Prostate gland (tissue), 2 donors: ENCODE data around the gene RPRD1B. TPM values are rescaled to one million over a fixed set of nuclear protein-coding genes. Genes with fewer than 3 reads are reported as not detected.

ENCODE experiments used
- DNase-seq: peaks from one replicate; pipeline ENCODE4 v3.0.0-alpha.2; 2019; ENCODE audit warnings: low spot score
- H3K27ac ChIP-seq, 2 donors: fragments of 200-600 bp; sonication (generic); 2 replicates each; pipeline ENCODE4 v1.5.1; 2017 to 2019
- H3K27me3 ChIP-seq: fragments of 200-600 bp; sonication (generic); replicated peaks from 2 replicates; pipeline ENCODE4 v1.5.1; 2019; ENCODE audit not compliant: insufficient read depth
- H3K36me3 ChIP-seq, 2 donors: fragments of 200-600 bp; sonication (generic); 1 replicate in 1 of 2; 2 replicates in 1 of 2; pipeline versions ENCODE4 v1.5.1 to v1.8.1; 2017 to 2019
- H3K4me1 ChIP-seq: fragments of 200-600 bp; sonication (generic); replicated peaks from 2 replicates; pipeline ENCODE4 v1.5.1; 2019
- H3K4me3 ChIP-seq, 2 donors: fragments of 200-600 bp; sonication (generic); 2 replicates each; pipeline ENCODE4 v1.5.1; 2017 to 2019
- H3K9me3 ChIP-seq: fragments of 200-600 bp; sonication (generic); 2 replicates; pipeline ENCODE4 v1.5.1; 2017
- CTCF ChIP-seq, 4 experiments: fragments of 200-600 bp in 2 of 4; fragments of 450-650 bp in 2 of 4; sonication (generic) in 2 of 4; IDR thresholded peaks; 1 replicate in 3 of 4; 2 replicates in 1 of 4; pipeline ENCODE4 v1.5.1; 2016 to 2019; ENCODE audit warnings: antibody characterized with exemption in 4 of 4, mild to moderate bottlenecking in 2 of 4, moderate library complexity in 2 of 4
- POLR2A ChIP-seq: fragments of 450-650 bp; IDR thresholded peaks from one replicate; pipeline ENCODE4 v1.6.1; 2016; ENCODE audit warnings: antibody characterized with exemption, mild to moderate bottlenecking
- POLR2AphosphoS5 ChIP-seq: sonication (generic); formaldehyde crosslinking; IDR thresholded peaks from one replicate; pipeline ENCODE4 v1.6.1; 2017; ENCODE audit warnings: antibody characterized with exemption
- WGBS: methylation state at CpG from one replicate; pipeline ENCODE4 v1.1.5; 2018; 5-methylcytosine and 5-hydroxymethylcytosine counted together
- intact Hi-C: fragments of 100-400 bp; cut with DNase I; formaldehyde crosslinking; loops from one replicate; pipeline ENCODE4 v1.14.2; 2022
- total RNA-seq, 2 donors: library from RNA; depleted of rRNA; stranded (reverse); fragments of >200 nt; gene quantifications; one replicate each; pipeline ENCODE4 v1.1.0, GENCODE V29; 2016

RPRD1B gene
- total RNA-seq, 2 donors from 2014 or later: 21.9 to 27.5 TPM

- peaks cover 20% of the 10 kb centered on the region for H3K4me1 ChIP-seq
- H3K36me3 ChIP-seq: no peaks in the 10 kb centered on the region
- 7% methylated on average over 8 of the region's 8 CpGs for WGBS
- DNase-seq: peak; percentile 77
- H3K4me3 ChIP-seq: no peak overlapping the region
- intact Hi-C loops: loop anchor here (2.0 to 5.0 kb wide), 2 partner anchors 38 to 55 kb away; partner anchors contain the start of gene TGM2
- peak overlapping the region; percentile 38 to 69 for H3K27ac ChIP-seq
- TF ChIP-seq POLR2A (no peak), POLR2AphosphoS5 (peak; percentile 93), CTCF (IDR thresholded peaks at IDR 0.05) (peak in 1 of 4 experiments; percentile 13)
- no peaks in the 10 kb centered on the region for H3K9me3 ChIP-seq
- no peaks in the 10 kb centered on the region for H3K27me3 ChIP-seq
Observed at GRCh38 chr20:38109591-38110524, 76.3 kb downstream of the RPRD1B start.

- WGBS: 71% methylated on average over 8 of the region's 8 CpGs
- intact Hi-C loops: loop anchor here (5.0 kb wide), 1 partner anchor 38 kb away; no protein-coding TSS in a partner anchor
- H3K27ac ChIP-seq: peak overlapping the region in 1 of 2 donors; percentile 69
Observed at GRCh38 chr20:38110525-38111178, 77.1 kb downstream of the RPRD1B start.

GRCh38 chr20:38111366-38112232, 78.1 kb downstream of the RPRD1B start:
- WGBS: 91% methylated on average over 8 of the region's 8 CpGs
- TF ChIP-seq POLR2A (no peak), CTCF (IDR thresholded peaks at IDR 0.05) (no peak), POLR2AphosphoS5 (no peak)

More at GRCh38 chr20:38110525-38111178, 77.1 kb downstream of the RPRD1B start:
- H3K4me1 ChIP-seq: peaks cover 20% of the 10 kb centered on the region
- no peak overlapping the region for H3K4me3 ChIP-seq
- no peak for DNase-seq
- no peaks in the 10 kb centered on the region for H3K36me3 ChIP-seq
- H3K27me3 ChIP-seq: no peaks in the 10 kb centered on the region
- no peak for TF ChIP-seq CTCF (IDR thresholded peaks at IDR 0.05)
- TF ChIP-seq POLR2A: no peak
- TF ChIP-seq POLR2AphosphoS5: no peak
- H3K9me3 ChIP-seq: no peaks in the 10 kb centered on the region

GRCh38 chr20:38112261-38112929, 78.8 kb downstream of the RPRD1B start:
- Histone ChIP-seq H3K4me1 (peaks cover 20% of the 10 kb centered on the region), H3K9me3 (no peaks in the 10 kb centered on the region), H3K27ac (no peak overlapping the region), H3K4me3 (no peak overlapping the region), H3K36me3 (no peaks in the 10 kb centered on the region), H3K27me3 (no peaks in the 10 kb centered on the region)
- TF ChIP-seq POLR2A: no peak
- no peak for TF ChIP-seq CTCF (IDR thresholded peaks at IDR 0.05)
- TF ChIP-seq POLR2AphosphoS5: no peak
- 81% methylated on average over 13 of the region's 14 CpGs for WGBS
- no peak for DNase-seq
- intact Hi-C loops: loop anchor here (5.0 kb wide), 1 partner anchor 40 kb away; no protein-coding TSS in a partner anchor

More at GRCh38 chr20:38111366-38112232, 78.1 kb downstream of the RPRD1B start:
- Histone ChIP-seq H3K4me1 (peaks cover 20% of the 10 kb centered on the region), H3K27ac (no peak overlapping the region), H3K27me3 (no peaks in the 10 kb centered on the region), H3K4me3 (no peak overlapping the region), H3K36me3 (no peaks in the 10 kb centered on the region), H3K9me3 (no peaks in the 10 kb centered on the region)
- intact Hi-C loops: loop anchor here (5.0 kb wide), 1 partner anchor 39 kb away; no protein-coding TSS in a partner anchor
- no peak for DNase-seq
